Endodermal cell (in vitro differentiated cells): ENCODE measurements around the gene SOCS2. TPM values are rescaled to one million over a fixed set of nuclear protein-coding genes. Genes with fewer than 3 reads are reported as not detected.
A peak's percentile ranks its signal among the peaks of the same experiment; 100 is the strongest.

Experiments used
- DNase-seq: peaks from one replicate; pipeline ENCODE4 v3.0.0-alpha.2; 2017
- H3K27ac ChIP-seq: 2 replicates; pipeline ENCODE4 v1.5.1; 2013; ENCODE audit warnings: mild to moderate bottlenecking, low read depth, low read length, moderate library complexity
- H3K27me3 ChIP-seq: 2 replicates; pipeline ENCODE4 v1.6.1; 2013; ENCODE audit warnings: mild to moderate bottlenecking, low read length, moderate library complexity; ENCODE audit not compliant: insufficient read depth, control insufficient read depth, poor library complexity, severe bottlenecking
- H3K36me3 ChIP-seq: 2 replicates; pipeline ENCODE4 v1.7.0; 2013; ENCODE audit warnings: mild to moderate bottlenecking, low read length, moderate library complexity; ENCODE audit not compliant: control insufficient read depth, insufficient read depth
- H3K4me1 ChIP-seq: one replicate; pipeline ENCODE4 v1.7.0; 2013; ENCODE audit warnings: low read length; ENCODE audit not compliant: control insufficient read depth, insufficient read depth
- H3K4me3 ChIP-seq: 2 replicates; pipeline ENCODE4 v1.5.1; 2013; ENCODE audit warnings: mild to moderate bottlenecking, low read length, moderate library complexity
- H3K9ac ChIP-seq: 2 replicates; pipeline ENCODE4 v1.6.1; 2013; ENCODE audit warnings: mild to moderate bottlenecking, low read length, moderate library complexity; ENCODE audit not compliant: poor library complexity, severe bottlenecking; ENCODE audit errors: extremely low read depth
- H3K9me3 ChIP-seq: 2 replicates; pipeline ENCODE4 v1.6.1; 2013; ENCODE audit warnings: mild to moderate bottlenecking, low read length, moderate library complexity; ENCODE audit not compliant: control insufficient read depth
- H3K27ac Mint-ChIP-seq: 2 replicates; pipeline ENCODE4 v1.8.0; 2020; ENCODE audit warnings: mixed read lengths
- H3K27me3 Mint-ChIP-seq: 2 replicates; pipeline ENCODE4 v1.8.0; 2021; ENCODE audit warnings: mild to moderate bottlenecking, mixed read lengths; ENCODE audit not compliant: insufficient read depth
- H3K36me3 Mint-ChIP-seq: 2 replicates; pipeline ENCODE4 v1.8.0; 2020; ENCODE audit warnings: low read depth, mixed read lengths
- H3K4me1 Mint-ChIP-seq: 2 replicates; pipeline ENCODE4 v1.8.0; 2020; ENCODE audit warnings: mixed read lengths
- H3K4me3 Mint-ChIP-seq: 2 replicates; pipeline ENCODE4 v1.8.0; 2020; ENCODE audit warnings: mild to moderate bottlenecking, moderate library complexity, mixed read lengths
- H3K9me3 Mint-ChIP-seq: 2 replicates; pipeline ENCODE4 v1.8.0; 2020; ENCODE audit warnings: mild to moderate bottlenecking, mixed read lengths
- CTCF ChIP-seq: fragments of 200-600 bp; sonication (generic); conservative IDR thresholded peaks from 2 replicates; pipeline ENCODE4 v1.5.0; 2021; ENCODE audit warnings: antibody characterized with exemption, mild to moderate bottlenecking
- WGBS, 2 experiments: methylation state at CpG; one replicate each; pipeline versions ENCODE4 v1.1.5 to v1.1.7; 2013; ENCODE audit warnings: missing lambda C conversion rate in 2 of 2, mixed read lengths in 1 of 2; ENCODE audit not compliant: insufficient coverage in 1 of 2, insufficient read length in 1 of 2; 5-methylcytosine and 5-hydroxymethylcytosine counted together
- total RNA-seq, 2 donors: library from RNA; stranded (reverse); fragmentation: NEBNext Ultra II Directional in 1 of 2; extraction: Animal tissue kit (Norgen Biotek cat#: 25700) in 1 of 2; gene quantifications; 2 replicates in 1 of 2; 3 replicates in 1 of 2; pipeline ENCODE4 v1.2.1, GENCODE V29; 2021

The SOCS2 gene
- total RNA-seq, 2 donors from 2014 or later: 46.9 to 60.2 TPM

DNA sequence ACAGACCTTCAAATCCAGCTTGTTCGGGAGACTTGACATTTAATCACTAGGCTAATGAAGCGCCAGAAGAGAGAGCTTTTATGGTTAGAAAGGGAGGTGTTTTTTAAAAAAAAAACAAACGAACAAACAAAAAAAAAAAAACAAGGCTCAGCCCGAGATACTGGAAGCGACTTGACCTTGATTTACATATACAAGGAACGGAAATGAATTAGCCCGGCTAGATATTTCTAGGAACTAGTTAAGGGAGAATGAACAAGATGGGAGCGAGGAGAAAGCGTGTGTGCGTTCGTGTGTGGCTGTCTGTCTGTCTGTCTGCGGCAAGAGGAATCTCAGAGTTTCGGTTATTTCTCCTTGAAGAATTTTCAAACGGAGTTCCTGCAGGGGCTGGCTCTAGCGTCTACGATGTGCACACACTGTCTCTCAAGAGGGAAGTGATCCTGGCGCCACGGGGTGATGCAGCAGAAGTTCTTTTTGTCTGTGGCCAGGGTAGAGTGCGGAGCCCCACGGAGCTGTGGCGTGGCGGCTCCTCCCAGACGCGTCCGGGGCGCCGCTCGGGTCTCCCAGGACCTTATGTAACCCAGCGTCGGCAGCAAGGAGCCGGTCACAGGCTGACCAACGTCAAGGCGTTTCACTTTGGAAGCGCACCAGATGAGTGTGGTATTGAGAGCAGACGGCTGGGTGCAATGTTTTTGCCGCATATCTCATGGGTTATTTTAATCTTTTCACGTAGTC is 18.8 kb downstream of the SOCS2 start:
- Histone ChIP-seq H3K9me3 (no peaks in the 10 kb centered on the region), H3K4me1 (no peaks in the 10 kb centered on the region), H3K4me3 (peak overlapping the region; percentile 78), H3K9ac (no peak overlapping the region), H3K27ac (no peak overlapping the region), H3K27me3 (peaks cover 16% of the 10 kb centered on the region), H3K36me3 (peaks cover 3% of the 10 kb centered on the region)
- no peaks in the 10 kb centered on the region for H3K9me3 Mint-ChIP-seq
- H3K4me1 Mint-ChIP-seq: peaks cover 11% of the 10 kb centered on the region
- H3K36me3 Mint-ChIP-seq: no peaks in the 10 kb centered on the region
- peaks cover 8% of the 10 kb centered on the region for H3K27me3 Mint-ChIP-seq
- TF ChIP-seq CTCF: no peak
- DNase-seq: peak; percentile 84
- H3K27ac Mint-ChIP-seq: peak overlapping the region; percentile 73
- 10 to 15% methylated on average over 18 to 37 of the region's 37 CpGs for WGBS, 2 experiments
- peak overlapping the region; percentile 67 for H3K4me3 Mint-ChIP-seq

DNA sequence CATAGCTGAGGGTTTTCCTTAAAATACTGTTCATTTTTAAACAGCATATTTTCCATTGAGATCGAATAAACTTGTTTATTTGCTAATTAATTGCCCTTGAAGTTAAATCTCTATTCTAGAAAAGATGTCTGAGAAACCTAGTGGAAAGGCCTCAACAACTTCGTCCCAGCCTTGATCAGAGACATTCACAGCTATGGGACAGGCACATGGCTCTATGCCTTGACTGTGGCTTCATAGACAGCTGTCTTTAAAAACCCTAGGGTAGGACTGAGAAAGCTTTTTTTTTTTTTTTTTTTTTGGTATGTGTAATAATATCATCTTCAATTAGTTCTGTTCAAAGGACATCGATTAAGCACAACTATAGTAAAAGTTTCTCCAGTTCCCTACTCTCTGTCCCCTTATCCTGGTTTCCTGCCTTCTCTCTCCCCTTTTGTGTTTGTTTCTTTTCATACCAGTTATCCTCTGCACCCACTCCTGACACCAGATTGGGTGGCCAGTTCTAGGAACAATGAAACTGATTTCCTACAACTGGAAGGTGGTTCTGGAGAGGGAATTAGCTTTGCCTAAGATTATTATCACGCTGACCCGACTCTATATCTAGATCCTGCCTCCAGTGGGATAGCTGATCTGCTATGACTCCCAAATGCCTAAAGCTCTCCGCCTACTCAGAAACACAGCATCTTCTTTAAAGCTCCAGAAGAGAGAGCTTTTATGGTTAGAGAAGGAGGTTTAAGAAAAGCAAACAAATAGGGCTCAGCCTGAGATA is 20.3 kb downstream of the SOCS2 start:
- H3K9me3 ChIP-seq: no peaks in the 10 kb centered on the region
- H3K36me3 ChIP-seq: no peaks in the 10 kb centered on the region
- no peak overlapping the region for H3K4me3 ChIP-seq
- no peak overlapping the region for H3K27ac Mint-ChIP-seq
- peaks cover 16% of the 10 kb centered on the region for H3K27me3 ChIP-seq
- H3K36me3 Mint-ChIP-seq: no peaks in the 10 kb centered on the region
- H3K4me1 ChIP-seq: no peaks in the 10 kb centered on the region
- H3K27me3 Mint-ChIP-seq: peaks cover 8% of the 10 kb centered on the region
- no peak overlapping the region for H3K27ac ChIP-seq
- no peaks in the 10 kb centered on the region for H3K9me3 Mint-ChIP-seq
- H3K4me1 Mint-ChIP-seq: peaks cover 11% of the 10 kb centered on the region
- TF ChIP-seq CTCF: no peak
- no peak overlapping the region for H3K4me3 Mint-ChIP-seq
- 84 to 100% methylated on average over 2 to 6 of the region's 6 CpGs for WGBS, 2 experiments
- DNase-seq: no peak
- no peak overlapping the region for H3K9ac ChIP-seq

DNA sequence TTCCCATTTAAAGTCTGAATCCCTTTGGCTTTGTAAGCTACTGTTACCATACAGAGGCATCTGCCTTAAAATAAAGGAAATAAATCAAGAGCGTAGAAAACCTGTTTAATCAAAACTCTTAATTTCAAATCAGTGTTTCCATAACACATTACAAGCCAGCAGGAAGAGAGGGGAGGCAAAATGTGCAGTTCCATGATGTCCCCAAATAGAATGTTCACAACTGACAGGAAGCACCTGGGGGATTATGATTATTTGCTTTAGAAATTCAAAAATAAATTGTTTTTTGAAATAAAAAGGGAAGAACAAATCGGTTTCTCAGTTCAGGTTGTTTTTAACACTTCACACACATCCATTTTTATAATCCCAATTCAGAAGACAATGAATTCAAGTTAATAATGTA is 21.4 kb downstream of the SOCS2 start:
- Histone ChIP-seq H3K27me3 (peaks cover 16% of the 10 kb centered on the region), H3K9ac (no peak overlapping the region), H3K9me3 (no peaks in the 10 kb centered on the region), H3K4me1 (no peaks in the 10 kb centered on the region), H3K4me3 (no peak overlapping the region), H3K27ac (no peak overlapping the region), H3K36me3 (no peaks in the 10 kb centered on the region)
- H3K9me3 Mint-ChIP-seq: no peaks in the 10 kb centered on the region
- H3K4me1 Mint-ChIP-seq: peaks cover 11% of the 10 kb centered on the region
- H3K27ac Mint-ChIP-seq: no peak overlapping the region
- no peak for TF ChIP-seq CTCF
- peaks cover 8% of the 10 kb centered on the region for H3K27me3 Mint-ChIP-seq
- WGBS, 2 experiments: 100% methylated on average over 1 of the region's 2 CpGs; no CpG with 5 or more reads in 1 of the 2 experiments
- no peak for DNase-seq
- no peak overlapping the region for H3K4me3 Mint-ChIP-seq
- no peaks in the 10 kb centered on the region for H3K36me3 Mint-ChIP-seq
